WI38 (cell line): ENCODE data around the gene SPSB3.

Source experiments
- H3K4me3 ChIP-seq: 2 replicates; pipeline ENCODE4 v1.5.1; 2011; ENCODE audit warnings: low read depth, mild to moderate bottlenecking, control low read depth, low read length
- TF ChIP-seq, protein P1 (sequence below): IDR thresholded peaks from 2 replicates; pipeline ENCODE4 v1.5.1; 2012; ENCODE audit warnings: low read depth, mild to moderate bottlenecking, control low read depth, low read length

Gene SPSB3

GRCh38 chr16:1816396-1817275, 34.3 kb upstream of the SPSB3 start:
- TF ChIP-seq, protein P1, sequence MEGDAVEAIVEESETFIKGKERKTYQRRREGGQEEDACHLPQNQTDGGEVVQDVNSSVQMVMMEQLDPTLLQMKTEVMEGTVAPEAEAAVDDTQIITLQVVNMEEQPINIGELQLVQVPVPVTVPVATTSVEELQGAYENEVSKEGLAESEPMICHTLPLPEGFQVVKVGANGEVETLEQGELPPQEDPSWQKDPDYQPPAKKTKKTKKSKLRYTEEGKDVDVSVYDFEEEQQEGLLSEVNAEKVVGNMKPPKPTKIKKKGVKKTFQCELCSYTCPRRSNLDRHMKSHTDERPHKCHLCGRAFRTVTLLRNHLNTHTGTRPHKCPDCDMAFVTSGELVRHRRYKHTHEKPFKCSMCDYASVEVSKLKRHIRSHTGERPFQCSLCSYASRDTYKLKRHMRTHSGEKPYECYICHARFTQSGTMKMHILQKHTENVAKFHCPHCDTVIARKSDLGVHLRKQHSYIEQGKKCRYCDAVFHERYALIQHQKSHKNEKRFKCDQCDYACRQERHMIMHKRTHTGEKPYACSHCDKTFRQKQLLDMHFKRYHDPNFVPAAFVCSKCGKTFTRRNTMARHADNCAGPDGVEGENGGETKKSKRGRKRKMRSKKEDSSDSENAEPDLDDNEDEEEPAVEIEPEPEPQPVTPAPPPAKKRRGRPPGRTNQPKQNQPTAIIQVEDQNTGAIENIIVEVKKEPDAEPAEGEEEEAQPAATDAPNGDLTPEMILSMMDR, result no peak
- H3K4me3 ChIP-seq, result no peak overlapping the region

GRCh38 chr16:1815461-1815860, 33.1 kb upstream of the SPSB3 start:
- TF ChIP-seq, protein P1, result no peak
- H3K4me3 ChIP-seq, result no peak overlapping the region

- TF ChIP-seq, protein P1, result peak; percentile 68
These were observed 30.4 kb upstream of the SPSB3 start for GRCh38 chr16:1812732-1813163.

DNA sequence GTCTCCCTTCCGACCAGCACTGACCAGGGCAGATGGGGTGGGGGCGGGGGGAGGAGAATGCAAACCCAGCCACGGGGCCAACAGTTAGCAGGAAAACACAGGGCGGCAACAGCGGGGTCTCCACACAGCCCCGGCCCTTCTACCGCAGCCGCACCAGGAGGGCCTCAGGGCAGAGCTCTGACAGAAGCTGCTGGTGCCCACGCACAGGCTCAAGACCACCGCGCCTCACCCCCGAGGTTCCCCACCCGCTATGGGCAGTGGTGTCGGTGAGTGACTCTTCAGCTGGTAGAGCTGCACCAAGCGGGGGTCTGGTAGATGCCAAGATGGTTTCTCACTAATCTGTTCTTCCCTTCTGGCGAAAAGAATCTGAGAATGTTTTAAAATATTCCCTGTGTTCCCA, 28.2 kb upstream of the SPSB3 start:
- no peak overlapping the region for H3K4me3 ChIP-seq
- TF ChIP-seq, protein P1, result no peak

More at GRCh38 chr16:1812732-1813163, 30.4 kb upstream of the SPSB3 start:
- H3K4me3 ChIP-seq, result no peak overlapping the region

DNA sequence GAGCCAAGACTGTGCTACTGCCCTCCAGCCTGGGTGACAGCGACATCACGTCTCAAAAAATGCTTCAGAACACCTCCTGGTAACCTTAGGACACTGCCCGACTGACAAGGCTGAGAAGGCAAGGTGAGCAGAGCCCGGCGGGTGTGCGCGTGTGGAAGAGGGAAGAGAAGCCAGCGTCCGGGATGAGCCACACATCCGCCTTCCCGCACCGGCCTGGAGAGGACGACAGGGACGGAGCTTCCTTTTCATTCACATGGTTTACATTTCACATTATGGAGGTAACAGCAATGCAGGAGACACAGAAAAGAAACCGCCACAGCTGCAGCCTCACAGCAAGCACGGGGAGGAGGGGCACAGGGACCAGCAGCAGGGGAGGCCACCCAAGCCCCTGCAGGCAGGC, 27.7 kb upstream of the SPSB3 start:
- TF ChIP-seq, protein P1, result no peak
- H3K4me3 ChIP-seq, result no peak overlapping the region

DNA sequence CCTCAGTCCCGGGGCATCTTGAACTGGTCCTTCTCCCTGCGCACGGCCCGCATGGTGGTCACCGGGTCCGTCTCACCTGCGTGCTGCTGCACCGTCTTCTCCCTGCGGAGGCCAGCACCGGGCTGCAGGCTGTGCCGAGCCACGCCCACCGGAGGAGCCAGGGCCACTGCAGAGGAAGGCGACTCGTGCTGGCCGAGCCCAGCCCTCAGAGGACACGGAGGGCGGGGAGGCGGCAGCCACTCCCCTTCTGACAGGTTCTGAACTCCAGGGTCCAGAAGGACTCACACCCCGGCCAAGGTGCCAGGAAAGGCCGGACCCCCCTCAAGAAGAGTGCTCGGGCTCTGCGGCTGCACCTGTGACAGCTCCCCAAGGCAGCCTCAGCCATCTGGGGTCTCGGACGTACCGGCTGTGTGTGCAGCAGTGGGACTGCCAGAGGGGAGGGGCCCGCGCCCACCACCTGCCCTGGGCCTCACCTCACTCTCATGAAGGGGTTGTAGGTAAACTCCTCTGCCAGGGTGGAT, 27.0 kb upstream of the SPSB3 start:
- TF ChIP-seq, protein P1, result no peak
- no peak overlapping the region for H3K4me3 ChIP-seq

DNA sequence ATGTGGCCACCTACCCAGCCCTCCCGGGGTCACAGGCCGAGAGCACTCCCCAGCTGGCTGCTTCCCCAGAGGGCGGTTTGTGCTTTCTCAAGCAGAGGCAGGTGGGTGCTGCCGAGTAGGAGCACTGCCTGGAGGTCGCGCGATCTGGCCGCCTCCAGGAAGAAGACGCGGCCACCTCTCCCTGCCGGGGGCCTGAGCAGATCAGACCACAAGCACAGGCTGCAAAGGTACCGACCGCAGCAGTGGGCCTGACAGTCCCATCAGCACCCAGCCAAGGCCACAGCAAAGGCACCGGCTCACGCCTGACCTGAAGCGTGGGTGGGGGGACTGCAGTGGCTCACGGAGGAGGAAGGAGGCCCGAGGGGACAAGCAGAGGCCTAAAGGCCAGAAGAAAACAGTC, 26.3 kb upstream of the SPSB3 start:
- H3K4me3 ChIP-seq, result no peak overlapping the region
- TF ChIP-seq, protein P1, result no peak
